PFSK-1 (cell line): ENCODE measurements around the gene CMIP.

Source experiments
- POLR2AphosphoS5 ChIP-seq: IDR thresholded peaks from 2 replicates; pipeline ENCODE4 v1.6.1; 2012; ENCODE audit warnings: low read depth, mild to moderate bottlenecking, control low read depth, low read length, moderate library complexity
- SIN3A ChIP-seq: IDR thresholded peaks from 2 replicates; pipeline ENCODE4 v1.6.1; 2012; ENCODE audit warnings: mild to moderate bottlenecking, low read length, moderate library complexity, borderline replicate concordance; ENCODE audit not compliant: insufficient read depth
- TAF1 ChIP-seq: IDR thresholded peaks from 2 replicates; pipeline ENCODE4 v1.6.1; 2012; ENCODE audit warnings: low read length, control low read depth, borderline replicate concordance; ENCODE audit not compliant: insufficient read depth
- TF ChIP-seq, protein P1 (sequence below), 2 experiments: IDR thresholded peaks; 2 replicates each; pipeline versions ENCODE4 v1.6.1 to v1.8.0; 2011 to 2012; ENCODE audit warnings: low read depth in 2 of 2, low read length in 2 of 2, control low read depth in 1 of 2, inconsistent platforms in 1 of 2, mild to moderate bottlenecking in 1 of 2, moderate library complexity in 1 of 2; ENCODE audit not compliant: insufficient read depth in 1 of 2

DNA sequence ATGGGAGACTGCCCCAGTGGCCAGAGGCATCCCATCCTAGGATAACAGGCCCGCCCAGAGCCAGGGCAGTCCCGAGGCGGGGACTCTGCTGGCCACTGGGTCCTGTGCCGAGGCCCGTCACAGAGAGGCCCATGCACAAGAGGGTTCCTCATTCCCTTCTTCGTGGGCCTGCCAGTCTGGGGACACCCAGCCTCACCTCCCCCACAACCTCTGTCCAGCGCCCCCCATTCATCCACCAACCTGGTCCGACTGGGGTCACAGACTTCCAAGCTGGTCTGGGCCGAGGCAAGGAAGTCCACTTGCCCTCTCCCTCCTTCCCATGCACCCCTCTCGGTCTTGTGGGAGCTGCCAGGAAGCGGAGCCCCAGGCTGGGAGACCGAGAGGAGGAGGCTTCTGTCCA lies 240.3 kb downstream of the CMIP start:
- TF ChIP-seq POLR2AphosphoS5 (no peak), SIN3A (no peak), TAF1 (no peak)
- TF ChIP-seq, protein P1, sequence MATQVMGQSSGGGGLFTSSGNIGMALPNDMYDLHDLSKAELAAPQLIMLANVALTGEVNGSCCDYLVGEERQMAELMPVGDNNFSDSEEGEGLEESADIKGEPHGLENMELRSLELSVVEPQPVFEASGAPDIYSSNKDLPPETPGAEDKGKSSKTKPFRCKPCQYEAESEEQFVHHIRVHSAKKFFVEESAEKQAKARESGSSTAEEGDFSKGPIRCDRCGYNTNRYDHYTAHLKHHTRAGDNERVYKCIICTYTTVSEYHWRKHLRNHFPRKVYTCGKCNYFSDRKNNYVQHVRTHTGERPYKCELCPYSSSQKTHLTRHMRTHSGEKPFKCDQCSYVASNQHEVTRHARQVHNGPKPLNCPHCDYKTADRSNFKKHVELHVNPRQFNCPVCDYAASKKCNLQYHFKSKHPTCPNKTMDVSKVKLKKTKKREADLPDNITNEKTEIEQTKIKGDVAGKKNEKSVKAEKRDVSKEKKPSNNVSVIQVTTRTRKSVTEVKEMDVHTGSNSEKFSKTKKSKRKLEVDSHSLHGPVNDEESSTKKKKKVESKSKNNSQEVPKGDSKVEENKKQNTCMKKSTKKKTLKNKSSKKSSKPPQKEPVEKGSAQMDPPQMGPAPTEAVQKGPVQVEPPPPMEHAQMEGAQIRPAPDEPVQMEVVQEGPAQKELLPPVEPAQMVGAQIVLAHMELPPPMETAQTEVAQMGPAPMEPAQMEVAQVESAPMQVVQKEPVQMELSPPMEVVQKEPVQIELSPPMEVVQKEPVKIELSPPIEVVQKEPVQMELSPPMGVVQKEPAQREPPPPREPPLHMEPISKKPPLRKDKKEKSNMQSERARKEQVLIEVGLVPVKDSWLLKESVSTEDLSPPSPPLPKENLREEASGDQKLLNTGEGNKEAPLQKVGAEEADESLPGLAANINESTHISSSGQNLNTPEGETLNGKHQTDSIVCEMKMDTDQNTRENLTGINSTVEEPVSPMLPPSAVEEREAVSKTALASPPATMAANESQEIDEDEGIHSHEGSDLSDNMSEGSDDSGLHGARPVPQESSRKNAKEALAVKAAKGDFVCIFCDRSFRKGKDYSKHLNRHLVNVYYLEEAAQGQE (IDR thresholded peaks at IDR 0.05; ENCODE audit: insufficient read depth in 1 of 2, low read depth in 2 of 2, low read length in 2 of 2): no peak
